Lower leg skin (tissue), 4 donors: ENCODE measurements around the gene ENTPD6. TPM values are rescaled to one million over a fixed set of nuclear protein-coding genes. Genes with fewer than 3 reads are reported as not detected.

Experiments used
- DNase-seq, 2 donors: peaks; one replicate each; pipeline ENCODE4 v3.0.0-alpha.2; 2019; ENCODE audit warnings: low spot score in 2 of 2
- H3K4me3 ChIP-seq: fragments of 200-600 bp; sonication (generic); 2 replicates; pipeline ENCODE4 v1.5.1; 2017; ENCODE audit warnings: mild to moderate bottlenecking, low read depth; ENCODE audit not compliant: poor library complexity, severe bottlenecking
- POLR2A ChIP-seq, 2 donors: fragments of 450-650 bp; IDR thresholded peaks; one replicate each; pipeline ENCODE4 v1.6.1; 2016 to 2017; ENCODE audit warnings: antibody characterized with exemption in 2 of 2, mild to moderate bottlenecking in 1 of 2, moderate library complexity in 1 of 2
- WGBS, 2 donors: methylation state at CpG; one replicate each; pipeline ENCODE4 v1.1.5; 2018; 5-methylcytosine and 5-hydroxymethylcytosine counted together
- intact Hi-C: fragments of 100-400 bp; cut with DNase I; formaldehyde crosslinking; loops from one replicate; pipeline ENCODE4 v1.15.0; 2023; ENCODE audit warnings: low total_unique reads
- total RNA-seq, 4 donors: library from RNA; depleted of rRNA; stranded (reverse); fragments of >200 nt; gene quantifications; one replicate each; pipeline ENCODE4 v1.1.0, GENCODE V29; 2016
- TF ChIP-seq, protein P1 (sequence below), 3 donors: fragments of 450-650 bp; IDR thresholded peaks; one replicate each; pipeline ENCODE4 v1.5.1; 2016; ENCODE audit warnings: antibody characterized with exemption in 3 of 3, mild to moderate bottlenecking in 3 of 3, moderate library complexity in 2 of 3

Gene ENTPD6
- total RNA-seq, 4 donors from 2014 or later, result 37.5 to 59.7 (median 43.0) TPM

DNA sequence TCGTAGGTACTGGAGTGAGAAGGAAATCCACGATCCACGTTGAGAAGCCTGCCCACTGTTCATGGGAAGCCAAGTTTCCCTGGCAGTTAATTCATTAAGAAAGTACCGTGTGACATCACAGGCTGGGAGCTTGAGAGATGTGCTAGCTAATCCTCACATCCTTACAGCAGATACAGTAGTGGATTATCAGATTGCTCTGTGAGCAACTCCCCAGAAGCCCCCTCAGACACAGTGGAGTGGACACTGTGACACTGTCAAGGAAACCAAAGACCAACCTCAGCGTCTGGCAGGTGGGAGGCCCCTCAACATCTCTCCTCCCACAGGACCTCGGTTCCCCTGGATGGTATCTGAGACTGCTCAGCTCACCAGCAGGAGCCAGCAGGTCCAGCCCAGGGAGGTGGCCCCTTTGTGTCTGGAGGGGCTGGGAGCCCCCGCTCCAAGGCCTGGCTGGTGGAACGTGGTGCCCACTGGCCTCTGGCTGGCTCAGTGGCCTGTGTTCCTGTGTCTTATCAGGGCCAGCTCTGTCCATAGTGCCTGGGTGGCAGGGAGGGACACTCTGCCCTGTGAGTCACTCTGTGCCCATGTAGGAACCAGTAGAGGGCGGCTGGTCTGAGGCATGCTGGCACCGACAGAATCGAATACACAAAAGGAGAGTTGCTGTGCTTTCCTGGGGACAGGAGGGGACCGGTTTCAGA is 59.6 kb downstream of the ENTPD6 start:
- no peak overlapping the region for H3K4me3 ChIP-seq
- no peak for TF ChIP-seq POLR2A (IDR thresholded peaks at IDR 0.05)
- TF ChIP-seq, protein P1, sequence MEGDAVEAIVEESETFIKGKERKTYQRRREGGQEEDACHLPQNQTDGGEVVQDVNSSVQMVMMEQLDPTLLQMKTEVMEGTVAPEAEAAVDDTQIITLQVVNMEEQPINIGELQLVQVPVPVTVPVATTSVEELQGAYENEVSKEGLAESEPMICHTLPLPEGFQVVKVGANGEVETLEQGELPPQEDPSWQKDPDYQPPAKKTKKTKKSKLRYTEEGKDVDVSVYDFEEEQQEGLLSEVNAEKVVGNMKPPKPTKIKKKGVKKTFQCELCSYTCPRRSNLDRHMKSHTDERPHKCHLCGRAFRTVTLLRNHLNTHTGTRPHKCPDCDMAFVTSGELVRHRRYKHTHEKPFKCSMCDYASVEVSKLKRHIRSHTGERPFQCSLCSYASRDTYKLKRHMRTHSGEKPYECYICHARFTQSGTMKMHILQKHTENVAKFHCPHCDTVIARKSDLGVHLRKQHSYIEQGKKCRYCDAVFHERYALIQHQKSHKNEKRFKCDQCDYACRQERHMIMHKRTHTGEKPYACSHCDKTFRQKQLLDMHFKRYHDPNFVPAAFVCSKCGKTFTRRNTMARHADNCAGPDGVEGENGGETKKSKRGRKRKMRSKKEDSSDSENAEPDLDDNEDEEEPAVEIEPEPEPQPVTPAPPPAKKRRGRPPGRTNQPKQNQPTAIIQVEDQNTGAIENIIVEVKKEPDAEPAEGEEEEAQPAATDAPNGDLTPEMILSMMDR (IDR thresholded peaks at IDR 0.05), result no peak
- peak in 1 of 2 donors; percentile 80 for DNase-seq
- WGBS, 2 donors, result 73 to 78% methylated on average over 11 to 12 of the region's 12 CpGs
- intact Hi-C loops, result no loop called here

DNA sequence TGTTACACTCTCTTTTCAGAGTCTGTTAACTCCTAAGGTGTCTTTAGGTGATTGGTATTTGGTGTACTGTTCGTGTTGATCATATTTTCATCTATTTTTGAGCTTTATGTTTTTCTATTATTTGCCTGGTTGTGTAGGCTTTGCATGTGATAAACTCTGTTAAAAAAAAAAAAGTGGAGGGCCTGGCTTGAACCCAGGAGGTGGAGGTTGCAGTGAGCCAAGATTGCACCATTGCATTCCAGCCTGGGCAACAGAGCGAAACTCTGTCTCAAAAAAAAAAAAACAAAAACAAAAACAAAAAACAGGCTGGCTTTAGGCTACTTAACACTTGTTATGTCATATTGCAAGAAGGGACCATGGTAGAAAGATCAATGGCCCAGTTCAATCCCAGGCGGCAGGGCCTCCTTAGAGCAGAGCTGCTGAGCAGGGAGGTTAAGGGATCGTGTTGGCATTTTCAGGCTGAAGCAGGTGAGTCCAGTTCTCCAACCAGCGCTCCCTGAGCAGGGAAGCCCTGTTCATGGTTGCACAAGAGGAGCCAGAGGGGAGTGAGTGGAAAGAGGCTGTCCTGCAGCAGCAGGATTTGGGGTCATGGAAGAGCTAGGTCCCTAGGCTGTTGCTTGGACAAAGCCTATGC is 60.8 kb downstream of the ENTPD6 start:
- H3K4me3 ChIP-seq, result no peak overlapping the region

DNA sequence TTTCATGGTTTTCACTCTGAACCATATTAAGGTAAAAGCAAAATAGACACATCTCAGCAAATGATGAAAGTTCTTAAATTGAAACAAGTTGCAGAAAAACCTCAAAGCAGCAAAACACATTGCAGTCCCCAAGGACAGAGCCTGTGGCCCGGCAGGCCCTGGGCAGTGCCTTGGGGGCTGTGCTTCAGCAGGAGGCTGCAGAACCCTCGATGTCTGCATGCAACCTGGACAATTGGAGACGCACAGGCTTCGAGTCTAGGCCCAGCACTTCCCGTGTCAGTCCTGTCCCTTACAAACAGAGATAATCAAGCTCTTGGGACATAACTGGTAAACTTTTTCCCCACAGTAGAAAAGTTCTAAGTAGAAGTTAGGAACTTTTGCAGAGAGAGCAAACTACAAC is 61.6 kb downstream of the ENTPD6 start:
- 93 to 97% methylated on average over 5 of the region's 5 CpGs for WGBS, 2 donors
- DNase-seq, result no peak
- TF ChIP-seq, protein P1 (IDR thresholded peaks at IDR 0.05), result no peak
- no peak for TF ChIP-seq POLR2A (IDR thresholded peaks at IDR 0.05)
- no peak overlapping the region for H3K4me3 ChIP-seq
- intact Hi-C loops, result no loop called here

More for the DNA sequence above, 60.8 kb downstream of the ENTPD6 start:
- peak in 1 of 2 donors; percentile 83 for DNase-seq
- WGBS, 2 donors, result 50 to 60% methylated on average over 5 of the region's 5 CpGs
- intact Hi-C loops, result no loop called here
- TF ChIP-seq POLR2A (IDR thresholded peaks at IDR 0.05), result no peak
- TF ChIP-seq, protein P1 (IDR thresholded peaks at IDR 0.05), result no peak

DNA sequence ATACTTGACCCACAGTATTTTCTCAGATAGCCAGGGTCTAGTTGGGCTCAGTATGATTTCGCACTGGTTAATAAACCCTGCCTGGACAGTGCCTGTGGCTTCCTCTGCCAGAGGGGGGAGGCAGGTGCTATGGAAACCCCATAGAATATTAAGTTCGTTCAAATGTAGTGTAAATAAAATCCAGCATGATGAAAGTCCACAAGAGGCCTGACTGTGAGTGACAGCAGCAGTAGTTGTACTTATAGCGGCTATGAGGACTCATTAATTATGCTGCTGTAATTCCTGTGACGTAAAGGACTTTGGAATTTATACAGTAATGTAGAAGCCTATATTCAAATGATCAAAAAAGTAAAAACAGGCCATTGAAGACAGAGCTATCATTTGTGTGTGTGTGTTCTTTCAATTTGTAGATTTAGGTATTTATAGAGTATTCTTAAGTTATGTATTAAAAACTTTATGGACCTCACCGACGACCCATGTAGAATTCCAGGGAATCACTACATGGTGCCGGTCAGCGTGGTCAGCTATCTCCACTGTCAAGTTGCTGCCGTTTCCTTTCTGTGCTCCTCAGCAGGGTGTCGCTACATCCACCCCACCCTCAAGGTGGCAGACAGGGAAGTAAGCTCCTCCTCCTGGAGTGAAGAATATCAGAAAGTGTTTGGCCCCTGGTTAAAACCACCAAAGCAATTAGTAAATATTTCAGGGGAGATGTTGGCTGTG is 62.4 kb downstream of the ENTPD6 start:
- no peak for DNase-seq
- no peak overlapping the region for H3K4me3 ChIP-seq
- WGBS, 2 donors, result 86 to 93% methylated on average over 10 of the region's 10 CpGs
- intact Hi-C loops, result no loop called here
- TF ChIP-seq POLR2A (IDR thresholded peaks at IDR 0.05), result no peak
- TF ChIP-seq, protein P1 (IDR thresholded peaks at IDR 0.05), result no peak

DNA sequence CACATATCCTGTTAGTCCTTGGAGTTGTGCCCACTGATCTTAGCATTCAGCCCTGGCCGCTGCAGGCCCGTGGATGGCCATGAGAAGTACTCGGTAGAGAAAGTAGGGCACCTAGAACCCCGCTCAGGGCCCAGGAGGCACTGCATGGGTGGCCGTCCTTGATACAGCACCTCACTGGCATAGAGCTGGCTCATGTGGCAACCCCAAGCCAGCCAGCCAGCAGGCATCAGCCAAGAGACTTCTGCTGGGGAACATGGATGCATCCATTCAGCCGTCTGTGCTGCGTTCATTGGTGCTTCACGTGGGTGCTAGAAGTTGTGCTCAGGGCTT is 62.9 kb downstream of the ENTPD6 start:
- TF ChIP-seq, protein P1 (IDR thresholded peaks at IDR 0.05), result no peak
- no peak for TF ChIP-seq POLR2A (IDR thresholded peaks at IDR 0.05)
- no peak for DNase-seq
- WGBS, 2 donors, result 76 to 77% methylated on average over 7 to 8 of the region's 8 CpGs
- no peak overlapping the region for H3K4me3 ChIP-seq
- intact Hi-C loops, result no loop called here
